ENCODE results near the gene DUT. TPM values are rescaled to one million over a fixed set of nuclear protein-coding genes. Genes with fewer than 3 reads are reported as not detected.

The DUT gene
- total and polyA plus RNA-seq, 7 donors, result 29.5 to 56.0 (median 37.4) TPM

DNA sequence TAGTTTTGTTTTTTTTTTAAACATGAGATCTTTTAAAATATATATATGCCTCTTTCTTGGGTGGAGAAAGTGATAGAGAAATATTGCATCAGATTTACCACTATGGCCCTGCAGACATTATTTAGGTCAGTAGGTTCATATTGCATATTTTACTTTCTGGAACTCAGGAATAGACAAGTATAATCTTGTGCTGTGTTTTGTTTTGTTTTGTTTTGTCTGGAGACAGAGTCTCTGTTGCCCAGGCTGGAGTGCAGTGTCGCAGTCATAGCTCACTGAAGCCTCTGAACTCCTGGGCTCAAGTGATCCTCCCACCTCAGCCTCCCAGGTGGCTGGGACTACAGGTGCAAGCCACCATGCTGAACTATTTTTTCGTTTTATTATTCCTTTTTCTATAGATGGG lies 21.5 kb upstream of the DUT start:
- Histone ChIP-seq H3K36me3 (ENCODE audit: insufficient read depth in 1 of 2, low read depth in 1 of 2) (no peaks in the 10 kb centered on the region), H3K4me3 (no peak overlapping the region), H3K9me3 (no peaks in the 10 kb centered on the region), H3K4me1 (no peaks in the 10 kb centered on the region), H3K27me3 (ENCODE audit: insufficient read depth in 3 of 3, low read length in 2 of 3) (no peaks in the 10 kb centered on the region), H3K27ac (no peak overlapping the region)
- intact Hi-C loops (cut with DNase I), result no loop called here
- DNase-seq (no peak), ATAC-seq (no peak)
- TF ChIP-seq, protein P1, sequence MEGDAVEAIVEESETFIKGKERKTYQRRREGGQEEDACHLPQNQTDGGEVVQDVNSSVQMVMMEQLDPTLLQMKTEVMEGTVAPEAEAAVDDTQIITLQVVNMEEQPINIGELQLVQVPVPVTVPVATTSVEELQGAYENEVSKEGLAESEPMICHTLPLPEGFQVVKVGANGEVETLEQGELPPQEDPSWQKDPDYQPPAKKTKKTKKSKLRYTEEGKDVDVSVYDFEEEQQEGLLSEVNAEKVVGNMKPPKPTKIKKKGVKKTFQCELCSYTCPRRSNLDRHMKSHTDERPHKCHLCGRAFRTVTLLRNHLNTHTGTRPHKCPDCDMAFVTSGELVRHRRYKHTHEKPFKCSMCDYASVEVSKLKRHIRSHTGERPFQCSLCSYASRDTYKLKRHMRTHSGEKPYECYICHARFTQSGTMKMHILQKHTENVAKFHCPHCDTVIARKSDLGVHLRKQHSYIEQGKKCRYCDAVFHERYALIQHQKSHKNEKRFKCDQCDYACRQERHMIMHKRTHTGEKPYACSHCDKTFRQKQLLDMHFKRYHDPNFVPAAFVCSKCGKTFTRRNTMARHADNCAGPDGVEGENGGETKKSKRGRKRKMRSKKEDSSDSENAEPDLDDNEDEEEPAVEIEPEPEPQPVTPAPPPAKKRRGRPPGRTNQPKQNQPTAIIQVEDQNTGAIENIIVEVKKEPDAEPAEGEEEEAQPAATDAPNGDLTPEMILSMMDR (IDR thresholded peaks at IDR 0.05), result no peak
- WGBS, 3 donors, result 67 to 70% (median 68%) methylated on average over 2 of the region's 2 CpGs

DNA sequence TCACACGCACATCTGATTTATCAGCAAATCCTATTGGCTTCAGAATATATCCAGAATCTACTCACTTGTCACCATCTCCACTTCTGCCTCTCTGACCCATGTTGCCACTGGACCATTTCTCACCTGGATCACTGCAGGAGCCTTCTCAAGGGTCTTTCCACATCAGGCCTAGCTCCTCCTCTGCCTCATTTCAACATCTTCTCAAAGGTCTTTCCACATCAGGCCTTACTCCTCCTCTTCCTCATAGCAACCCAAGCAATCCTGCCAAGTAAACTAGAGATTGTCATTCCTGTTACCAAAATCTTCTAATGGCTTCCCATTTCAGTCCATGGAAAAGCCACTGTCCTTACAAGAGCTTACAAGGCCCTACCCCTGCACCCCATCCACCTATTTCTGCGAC lies 18.0 kb upstream of the DUT start:
- no peak for DNase-seq
- Histone ChIP-seq H3K27ac (no peak overlapping the region), H3K4me1 (no peaks in the 10 kb centered on the region), H3K27me3 (ENCODE audit: insufficient read depth in 3 of 3, low read length in 2 of 3) (peaks cover 0 to 2% (median 0%) of the 10 kb centered on the region in 3 donors), H3K36me3 (ENCODE audit: insufficient read depth in 1 of 2, low read depth in 1 of 2) (no peaks in the 10 kb centered on the region), H3K4me3 (no peak overlapping the region), H3K9me3 (no peaks in the 10 kb centered on the region)
- intact Hi-C loops (cut with DNase I), result no loop called here
- 87 to 89% (median 89%) methylated on average over 2 of the region's 2 CpGs for WGBS, 3 donors
- TF ChIP-seq, protein P1 (IDR thresholded peaks at IDR 0.05), result no peak
- ATAC-seq, result no peak

DNA sequence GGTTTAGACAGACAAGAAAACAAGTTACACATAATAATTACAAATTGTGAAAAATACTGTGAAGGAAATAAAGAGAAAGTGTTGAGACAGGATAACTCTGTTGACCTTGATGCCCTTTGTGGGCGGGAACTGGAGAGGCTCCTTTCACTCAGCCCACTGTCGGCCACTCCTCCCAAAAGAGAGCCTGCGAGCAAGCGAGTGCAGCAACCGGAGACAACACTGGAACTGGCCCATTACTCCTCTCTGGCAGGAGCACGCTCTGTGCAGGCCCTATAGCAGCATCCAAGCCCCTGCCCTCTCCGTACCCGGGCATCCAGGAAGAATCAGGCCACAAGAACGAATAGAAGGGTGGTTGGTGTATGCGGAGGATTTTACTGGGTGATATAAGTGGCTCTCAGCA lies 16.2 kb upstream of the DUT start:
- DNase-seq (no peak), ATAC-seq (no peak)
- Histone ChIP-seq H3K27ac (no peak overlapping the region), H3K4me3 (no peak overlapping the region), H3K36me3 (ENCODE audit: insufficient read depth in 1 of 2, low read depth in 1 of 2) (no peaks in the 10 kb centered on the region), H3K27me3 (ENCODE audit: insufficient read depth in 3 of 3, low read length in 2 of 3) (peaks cover 0 to 2% (median 0%) of the 10 kb centered on the region in 3 donors), H3K9me3 (no peaks in the 10 kb centered on the region), H3K4me1 (no peaks in the 10 kb centered on the region)
- intact Hi-C loops (cut with DNase I), result no loop called here
- TF ChIP-seq, protein P1 (IDR thresholded peaks at IDR 0.05), result no peak
- 67 to 72% (median 69%) methylated on average over 10 of the region's 10 CpGs for WGBS, 3 donors

DNA sequence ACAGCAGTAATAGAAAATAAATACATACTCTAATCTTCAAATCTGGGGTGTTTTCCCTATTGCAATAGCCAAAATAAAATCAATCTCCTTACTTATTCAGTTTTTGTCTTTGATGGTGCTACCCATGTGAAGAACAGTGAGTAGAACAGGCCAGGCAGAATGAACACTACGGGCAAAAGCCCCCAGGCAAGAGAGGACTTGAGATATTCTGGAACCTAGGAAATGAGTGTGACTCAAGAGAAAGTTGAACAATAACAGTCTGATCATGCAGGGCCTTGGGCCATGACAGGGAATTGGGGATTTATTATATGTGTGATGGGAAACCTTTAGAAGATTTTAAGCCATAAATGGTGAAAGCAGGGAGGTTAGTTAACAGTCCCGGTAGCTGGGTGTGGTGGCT lies 14.0 kb upstream of the DUT start:
- TF ChIP-seq, protein P1 (IDR thresholded peaks at IDR 0.05), result no peak
- intact Hi-C loops (cut with DNase I), result no loop called here
- 87 to 96% (median 91%) methylated on average over 2 of the region's 2 CpGs for WGBS, 3 donors
- Histone ChIP-seq H3K4me1 (no peaks in the 10 kb centered on the region), H3K36me3 (ENCODE audit: insufficient read depth in 1 of 2, low read depth in 1 of 2) (no peaks in the 10 kb centered on the region), H3K27ac (no peak overlapping the region), H3K4me3 (no peak overlapping the region), H3K9me3 (no peaks in the 10 kb centered on the region), H3K27me3 (ENCODE audit: insufficient read depth in 3 of 3, low read length in 2 of 3) (peaks cover 0 to 2% (median 0%) of the 10 kb centered on the region in 3 donors)
- DNase-seq (no peak), ATAC-seq (no peak)

DNA sequence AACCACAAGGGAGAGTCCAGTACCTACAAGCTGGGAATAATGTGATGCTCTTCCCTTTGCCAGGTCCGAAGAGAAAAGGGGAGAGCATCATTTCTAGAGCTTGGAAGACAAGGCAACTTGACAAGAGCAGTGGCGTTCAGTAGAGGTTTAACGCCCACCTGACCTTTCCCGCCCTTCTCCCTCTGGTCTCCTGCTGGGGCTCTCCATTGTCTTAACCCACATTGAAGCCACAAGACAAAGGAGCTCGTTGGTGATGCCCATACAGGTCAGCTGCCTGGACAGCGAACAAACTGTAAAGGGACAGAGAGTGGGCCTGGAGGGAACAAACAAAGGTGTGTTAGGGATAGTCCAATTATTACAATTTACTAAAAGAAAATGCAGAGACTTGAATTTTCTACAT lies 13.1 kb upstream of the DUT start:
- no peak for DNase-seq
- no peaks in the 10 kb centered on the region for H3K36me3 ChIP-seq (ENCODE audit: insufficient read depth in 1 of 2, low read depth in 1 of 2)
- no peak overlapping the region for H3K4me3 ChIP-seq
- WGBS, 3 donors, result 57 to 68% (median 60%) methylated on average over 6 of the region's 6 CpGs
- H3K27me3 ChIP-seq (ENCODE audit: insufficient read depth in 3 of 3, low read length in 2 of 3), result peaks cover 0 to 2% (median 0%) of the 10 kb centered on the region in 3 donors
- ATAC-seq, result no peak
- no peak overlapping the region for H3K27ac ChIP-seq
- H3K9me3 ChIP-seq, result no peaks in the 10 kb centered on the region
- TF ChIP-seq, protein P1 (IDR thresholded peaks at IDR 0.05), result no peak
- intact Hi-C loops (cut with DNase I), result no loop called here
- no peaks in the 10 kb centered on the region for H3K4me1 ChIP-seq

Data from psoas muscle (tissue), 8 donors.